B cell (primary cell): ENCODE data around the gene LIPG. TPM values are rescaled to one million over a fixed set of nuclear protein-coding genes. Genes with fewer than 3 reads are reported as not detected.

Source experiments
- ATAC-seq: fragments of 200-7000 bp; cut with Tn5 transposase; one replicate; pipeline ENCODE4 v1.10.0; 2021; ENCODE audit warnings: low read depth, mild to moderate bottlenecking, moderate number of reproducible peaks, moderate library complexity
- CTCF ChIA-PET: fragments of 350-600 bp; sonication (Branson Sonifier 250); formaldehyde crosslinking; loops from one replicate; lab custom pipeline; 2021; ENCODE audit warnings: antibody characterized with exemption, inconsistent platforms; lab: Charles Lee
- POLR2A ChIA-PET: fragments of 350-600 bp; sonication (Branson Sonifier 250); formaldehyde crosslinking; loops from one replicate; lab custom pipeline; 2021; ENCODE audit warnings: antibody characterized with exemption; lab: Charles Lee
- DNase-seq: peaks from one replicate; pipeline ENCODE4 v3.0.0; 2013
- H2AFZ ChIP-seq: 2 replicates; pipeline ENCODE4 v1.6.1; 2012; ENCODE audit warnings: mild to moderate bottlenecking, low read depth, low read length; ENCODE audit not compliant: insufficient read depth, poor library complexity, severe bottlenecking
- H3K27ac ChIP-seq, 2 donors: 1 replicate in 1 of 2; 2 replicates in 1 of 2; pipeline ENCODE4 v1.5.1; 2012 to 2013; ENCODE audit warnings: low read length in 2 of 2, mild to moderate bottlenecking in 2 of 2, moderate library complexity in 1 of 2
- H3K27me3 ChIP-seq, 4 experiments: fragments of 200-600 bp in 1 of 4; sonication (generic) in 1 of 4; replicated peaks in 1 of 4; 1 replicate in 2 of 4; 2 replicates in 2 of 4; pipeline versions ENCODE4 v1.6.1 to v1.7.0; 2013 to 2016; ENCODE audit warnings: low read length in 3 of 4, mild to moderate bottlenecking in 2 of 4, mixed read lengths in 1 of 4, moderate library complexity in 1 of 4; ENCODE audit not compliant: insufficient read depth in 4 of 4, control insufficient read depth in 3 of 4; ENCODE audit errors: control extremely low read depth in 1 of 4
- H3K36me3 ChIP-seq, 2 experiments: replicated peaks in 1 of 2; 1 replicate in 1 of 2; 2 replicates in 1 of 2; pipeline versions ENCODE4 v1.6.1 to v1.7.1; 2013; ENCODE audit warnings: low read length in 1 of 2; ENCODE audit not compliant: insufficient read depth in 2 of 2, control insufficient read depth in 1 of 2; ENCODE audit errors: control extremely low read depth in 1 of 2, extremely low read depth in 1 of 2
- H3K4me1 ChIP-seq, 2 donors: fragments of 200-600 bp in 1 of 2; sonication (generic) in 1 of 2; 1 replicate in 1 of 2; 2 replicates in 1 of 2; pipeline versions ENCODE4 v1.5.1 to v1.6.1; 2013 to 2017; ENCODE audit warnings: low read length in 2 of 2; ENCODE audit not compliant: control insufficient read depth in 2 of 2, insufficient read depth in 2 of 2
- H3K4me2 ChIP-seq: replicated peaks from 2 replicates; pipeline ENCODE3; 2012; ENCODE audit warnings: mild to moderate bottlenecking, low read depth, low read length; ENCODE audit not compliant: poor library complexity, severe bottlenecking
- H3K4me3 ChIP-seq, 5 experiments: fragments of 200-600 bp in 1 of 5; sonication (generic) in 1 of 5; 1 replicate in 3 of 5; 2 replicates in 2 of 5; pipeline versions ENCODE4 v1.5.1 to v1.7.0; 2011 to 2016; ENCODE audit warnings: low read length in 4 of 5, mild to moderate bottlenecking in 4 of 5, low read depth in 2 of 5, control low read depth in 1 of 5, moderate library complexity in 1 of 5; ENCODE audit not compliant: insufficient read depth in 1 of 5; ENCODE audit errors: control extremely low read depth in 1 of 5, extremely low read depth in 1 of 5
- H3K79me2 ChIP-seq: fragments of 200-600 bp; sonication (generic); one replicate; pipeline ENCODE4 v1.6.0; 2016; ENCODE audit warnings: low read length; ENCODE audit not compliant: control insufficient read depth, insufficient read depth
- H3K9ac ChIP-seq: fragments of 200-600 bp; sonication (generic); 2 replicates; pipeline ENCODE4 v1.6.1; 2017; ENCODE audit warnings: mild to moderate bottlenecking, low read length, moderate library complexity
- H3K9me3 ChIP-seq, 3 donors: one replicate each; pipeline versions ENCODE4 v1.6.1 to v1.7.1; 2013; ENCODE audit warnings: low read length in 2 of 3; ENCODE audit not compliant: control insufficient read depth in 2 of 3, insufficient read depth in 1 of 3; ENCODE audit errors: control extremely low read depth in 1 of 3
- H4K20me1 ChIP-seq: 2 replicates; pipeline ENCODE4 v1.6.0; 2012; ENCODE audit warnings: mild to moderate bottlenecking, low read length; ENCODE audit not compliant: insufficient read depth, control insufficient read depth, poor library complexity, severe bottlenecking
- H3K27ac Mint-ChIP-seq: one replicate; pipeline ENCODE4 v1.8.0; 2021; ENCODE audit warnings: mixed read lengths
- H3K27me3 Mint-ChIP-seq: one replicate; pipeline ENCODE4 v1.8.0; 2021; ENCODE audit warnings: mixed read lengths
- H3K4me1 Mint-ChIP-seq: one replicate; pipeline ENCODE4 v1.8.0; 2021; ENCODE audit warnings: mixed read lengths
- H3K4me3 Mint-ChIP-seq: one replicate; pipeline ENCODE4 v1.8.0; 2021; ENCODE audit warnings: mixed read lengths
- H3K9me3 Mint-ChIP-seq: one replicate; pipeline ENCODE4 v1.8.0; 2022; ENCODE audit warnings: mixed read lengths; ENCODE audit not compliant: insufficient read depth
- CTCF ChIP-seq: fragments of 200-600 bp; IDR thresholded peaks from one replicate; pipeline ENCODE4 v1.8.0; 2022; ENCODE audit warnings: antibody characterized with exemption, mild to moderate bottlenecking
- EZH2 ChIP-seq: IDR thresholded peaks from 2 replicates; pipeline ENCODE4 v1.6.1; 2012; ENCODE audit warnings: borderline replicate concordance, low read depth, mild to moderate bottlenecking, moderate library complexity, low read length; ENCODE audit not compliant: insufficient read depth, poor library complexity, severe bottlenecking
- WGBS: methylation state at CpG from one replicate; pipeline ENCODE4 v1.1.5; 2013; ENCODE audit warnings: missing lambda C conversion rate; ENCODE audit not compliant: insufficient coverage; 5-methylcytosine and 5-hydroxymethylcytosine counted together
- intact Hi-C: fragments of 100-400 bp; cut with micrococcal nuclease; formaldehyde crosslinking; loops from one replicate; pipeline ENCODE4 v1.10.0; 2022
- polyA plus RNA-seq: library from polyadenylated mRNA; depleted of rRNA; stranded (reverse); fragments of >200 nt; gene quantifications from 2 replicates; pipeline ENCODE4 v1.2.3, GENCODE V29; 2012
- total RNA-seq, 2 donors: library from RNA; stranded (reverse); fragments of 120-200 nt in 1 of 2; gene quantifications; 1 replicate in 1 of 2; 2 replicates in 1 of 2; pipeline versions ENCODE4 v1.2.3 to v1.2.4, GENCODE V29; 2013 to 2022

Gene LIPG
- total and polyA plus RNA-seq, 2 donors (not counting 1 experiment from before 2014, with no cell fraction given), result not detected

DNA sequence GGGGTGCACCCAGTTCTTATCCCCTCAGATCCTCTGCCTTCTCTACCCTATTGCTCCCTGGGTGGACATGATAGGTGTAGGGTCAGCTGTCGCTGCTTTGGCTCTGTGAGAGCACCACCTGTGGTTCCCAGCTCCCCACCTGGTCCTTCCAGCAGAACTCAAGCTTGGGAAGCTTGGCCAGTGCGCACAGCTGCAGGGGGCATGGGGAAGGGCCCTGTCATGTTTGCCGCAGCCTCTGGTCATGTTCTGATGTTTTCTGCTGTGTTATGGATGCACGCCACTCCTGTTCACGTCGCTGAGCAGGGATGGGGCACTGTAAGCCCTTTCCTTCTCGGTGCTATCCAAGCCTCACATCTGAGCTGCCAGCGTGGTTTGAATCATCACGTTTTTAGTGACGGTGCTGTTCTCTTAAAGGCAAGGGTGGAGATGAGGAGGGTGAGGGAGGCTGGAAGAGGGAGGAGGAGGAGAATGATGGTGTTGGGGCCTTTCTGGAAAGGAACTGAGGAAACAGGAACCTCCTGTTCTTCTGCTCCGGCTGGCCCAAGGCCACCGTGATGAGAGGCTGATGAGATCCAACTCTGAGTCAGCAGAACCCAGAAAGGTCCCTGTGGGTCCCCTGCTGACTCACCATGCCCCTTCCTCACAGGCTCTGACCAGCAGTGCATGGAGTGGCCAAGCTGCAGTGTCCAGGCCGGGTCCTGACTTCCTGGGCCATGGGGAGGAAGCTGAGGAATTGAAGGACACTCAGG, 78.0 kb downstream of the LIPG start:
- 80% methylated on average over 12 of the region's 13 CpGs for WGBS
- ATAC-seq, result no peak
- CTCF ChIA-PET, result no interaction called here

More for the DNA sequence above, 78.0 kb downstream of the LIPG start:
- H3K4me2 ChIP-seq, result no peak overlapping the region
- no peak overlapping the region for H3K4me3 ChIP-seq
- POLR2A ChIA-PET, result no interaction called here
- no peak overlapping the region for H3K27ac ChIP-seq
- peaks cover 0 to 3% (median 0%) of the 10 kb centered on the region in 4 experiments for H3K27me3 ChIP-seq
- no peak overlapping the region for H2AFZ ChIP-seq
- H3K4me1 ChIP-seq, result no peaks in the 10 kb centered on the region
- no peak for DNase-seq
- no peaks in the 10 kb centered on the region for H4K20me1 ChIP-seq
- Mint-ChIP-seq H3K27me3 (peaks cover 16% of the 10 kb centered on the region), H3K4me3 (no peak overlapping the region), H3K27ac (no peak overlapping the region), H3K9me3 (peaks cover 3% of the 10 kb centered on the region), H3K4me1 (no peaks in the 10 kb centered on the region)
- H3K9ac ChIP-seq, result no peak overlapping the region
- TF ChIP-seq CTCF (no peak), EZH2 (no peak)
- H3K36me3 ChIP-seq, result no peaks in the 10 kb centered on the region
- no peaks in the 10 kb centered on the region for H3K9me3 ChIP-seq
- H3K79me2 ChIP-seq, result no peaks in the 10 kb centered on the region
- intact Hi-C loops, result no loop called here
